ENCODE data around the gene PNPLA7.
"Not testable (repeated sequence)": the region's sequence is repeated elsewhere in the genome, so short reads cannot be mapped to it uniquely, and the experiment has no call there.

Gene PNPLA7

DNA sequence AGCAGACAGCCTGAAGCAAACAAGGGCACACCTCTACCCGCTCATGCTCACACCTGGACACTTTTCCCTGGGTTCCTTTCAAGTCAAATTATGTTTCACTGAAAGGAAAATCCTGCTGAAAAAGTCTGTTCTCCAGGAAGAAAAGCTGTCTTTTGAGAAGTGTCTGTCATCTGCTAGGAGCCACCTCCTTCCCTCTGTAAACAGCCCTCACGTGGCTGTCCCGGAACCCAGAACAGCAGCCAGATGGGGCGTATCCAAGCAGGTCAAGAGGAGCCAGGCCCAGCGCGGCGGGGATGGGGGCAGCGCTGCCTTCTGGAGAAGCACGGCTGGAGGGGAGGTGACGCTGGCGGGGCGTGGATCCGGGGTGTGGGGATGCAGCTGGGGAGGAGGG is at the start of gene PNPLA7:
Gene PNPLA7, minus strand, starts transcription at position 172 of the 391 bp plus-strand sequence. CDS start 205 bp downstream, outside the sequence.
- no peak for DNase-seq (ENCODE audit: extremely low read depth, low read depth)
- TF ChIP-seq, protein P1, sequence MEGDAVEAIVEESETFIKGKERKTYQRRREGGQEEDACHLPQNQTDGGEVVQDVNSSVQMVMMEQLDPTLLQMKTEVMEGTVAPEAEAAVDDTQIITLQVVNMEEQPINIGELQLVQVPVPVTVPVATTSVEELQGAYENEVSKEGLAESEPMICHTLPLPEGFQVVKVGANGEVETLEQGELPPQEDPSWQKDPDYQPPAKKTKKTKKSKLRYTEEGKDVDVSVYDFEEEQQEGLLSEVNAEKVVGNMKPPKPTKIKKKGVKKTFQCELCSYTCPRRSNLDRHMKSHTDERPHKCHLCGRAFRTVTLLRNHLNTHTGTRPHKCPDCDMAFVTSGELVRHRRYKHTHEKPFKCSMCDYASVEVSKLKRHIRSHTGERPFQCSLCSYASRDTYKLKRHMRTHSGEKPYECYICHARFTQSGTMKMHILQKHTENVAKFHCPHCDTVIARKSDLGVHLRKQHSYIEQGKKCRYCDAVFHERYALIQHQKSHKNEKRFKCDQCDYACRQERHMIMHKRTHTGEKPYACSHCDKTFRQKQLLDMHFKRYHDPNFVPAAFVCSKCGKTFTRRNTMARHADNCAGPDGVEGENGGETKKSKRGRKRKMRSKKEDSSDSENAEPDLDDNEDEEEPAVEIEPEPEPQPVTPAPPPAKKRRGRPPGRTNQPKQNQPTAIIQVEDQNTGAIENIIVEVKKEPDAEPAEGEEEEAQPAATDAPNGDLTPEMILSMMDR (IDR thresholded peaks at IDR 0.05; ENCODE audit: low read depth, low read length), result no peak

DNA sequence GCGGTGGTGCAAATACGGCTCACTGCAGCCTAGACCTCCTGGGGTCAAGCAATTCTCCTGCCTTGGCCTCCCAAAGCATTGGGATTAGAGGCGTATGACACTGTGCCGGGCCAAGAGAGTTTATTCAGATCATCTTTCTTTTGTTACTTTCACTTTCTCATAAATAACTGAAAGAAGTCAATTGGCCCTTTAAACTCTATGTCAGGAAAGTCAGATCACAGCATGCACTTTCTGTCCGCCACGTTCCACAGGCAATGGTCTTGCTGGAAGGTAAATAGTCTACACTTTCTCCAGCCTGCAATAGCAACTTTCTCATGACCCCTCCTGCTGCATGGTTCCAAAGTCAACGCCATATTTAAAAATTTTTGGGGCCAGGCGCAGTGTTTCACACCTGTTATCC is 48.7 kb upstream of the PNPLA7 start:
- DNase-seq (ENCODE audit: extremely low read depth, low read depth), result no peak

DNA sequence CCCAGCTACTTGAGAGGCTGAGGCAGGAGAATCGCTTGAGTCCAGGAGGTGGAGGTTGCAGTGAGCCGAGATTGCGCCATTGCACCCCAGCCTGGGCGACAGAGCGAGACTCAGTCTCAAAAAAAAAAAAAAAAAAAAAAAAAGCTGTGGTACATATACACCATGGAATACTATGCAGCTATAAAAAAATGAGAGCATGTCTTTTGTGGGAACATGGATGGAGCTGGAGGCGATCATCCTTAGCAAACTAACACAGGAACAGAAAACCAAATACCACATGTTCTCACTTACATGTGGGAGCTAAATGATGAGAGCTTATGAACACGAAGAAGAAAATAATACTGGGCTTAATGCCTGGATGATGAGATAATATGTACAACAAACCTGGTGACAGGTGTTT is 46.4 kb upstream of the PNPLA7 start:
- DNase-seq (ENCODE audit: extremely low read depth, low read depth), result not testable (repeated sequence)

More for the DNA sequence above, 48.7 kb upstream of the PNPLA7 start:
- TF ChIP-seq, protein P1 (IDR thresholded peaks at IDR 0.05; ENCODE audit: low read depth, low read length), result no peak

DNA sequence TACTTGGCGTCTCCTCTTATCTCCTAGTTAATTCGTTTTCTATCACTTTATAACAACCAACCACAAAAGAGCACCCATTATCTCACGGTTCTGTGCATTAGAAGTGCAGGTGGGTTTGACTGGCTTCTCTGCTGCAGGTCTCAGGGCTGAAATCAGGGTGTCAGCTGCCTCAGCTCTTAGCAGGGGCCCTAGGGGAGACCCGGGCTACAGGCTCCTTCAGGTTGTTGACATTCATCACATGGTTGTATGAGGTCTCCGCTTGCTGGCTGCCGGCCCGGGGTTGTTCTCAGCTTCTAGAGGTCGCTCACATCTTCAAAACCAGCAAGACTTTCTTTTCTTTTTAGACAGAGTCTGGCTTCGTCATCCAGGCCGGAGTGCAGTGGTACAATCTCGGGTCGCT is 43.0 kb upstream of the PNPLA7 start:
- DNase-seq (ENCODE audit: extremely low read depth, low read depth), result no peak
- TF ChIP-seq, protein P1 (IDR thresholded peaks at IDR 0.05; ENCODE audit: low read depth, low read length), result no peak

DNA sequence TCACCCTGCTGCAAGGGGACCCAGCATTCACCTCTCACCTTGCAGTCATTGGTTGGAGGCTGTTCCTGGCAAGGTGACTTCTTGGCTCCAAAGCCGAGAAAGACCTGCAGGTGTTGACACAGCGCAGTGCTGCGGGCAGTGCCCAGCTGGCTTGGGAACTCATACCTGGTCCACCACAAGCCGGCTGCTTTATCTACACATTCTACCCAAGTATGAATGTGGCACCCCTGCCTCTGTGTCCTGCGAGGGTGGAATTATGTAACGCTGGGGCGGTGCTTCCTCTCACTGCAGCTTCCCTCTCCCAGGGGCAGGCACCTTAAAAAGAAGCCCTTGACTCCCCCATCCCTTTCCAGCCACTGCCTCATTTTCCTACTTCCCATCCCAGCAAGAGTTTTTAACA is 42.6 kb upstream of the PNPLA7 start:
- no peak for DNase-seq (ENCODE audit: extremely low read depth, low read depth)
- TF ChIP-seq, protein P1 (IDR thresholded peaks at IDR 0.05; ENCODE audit: low read depth, low read length), result no peak

DNA sequence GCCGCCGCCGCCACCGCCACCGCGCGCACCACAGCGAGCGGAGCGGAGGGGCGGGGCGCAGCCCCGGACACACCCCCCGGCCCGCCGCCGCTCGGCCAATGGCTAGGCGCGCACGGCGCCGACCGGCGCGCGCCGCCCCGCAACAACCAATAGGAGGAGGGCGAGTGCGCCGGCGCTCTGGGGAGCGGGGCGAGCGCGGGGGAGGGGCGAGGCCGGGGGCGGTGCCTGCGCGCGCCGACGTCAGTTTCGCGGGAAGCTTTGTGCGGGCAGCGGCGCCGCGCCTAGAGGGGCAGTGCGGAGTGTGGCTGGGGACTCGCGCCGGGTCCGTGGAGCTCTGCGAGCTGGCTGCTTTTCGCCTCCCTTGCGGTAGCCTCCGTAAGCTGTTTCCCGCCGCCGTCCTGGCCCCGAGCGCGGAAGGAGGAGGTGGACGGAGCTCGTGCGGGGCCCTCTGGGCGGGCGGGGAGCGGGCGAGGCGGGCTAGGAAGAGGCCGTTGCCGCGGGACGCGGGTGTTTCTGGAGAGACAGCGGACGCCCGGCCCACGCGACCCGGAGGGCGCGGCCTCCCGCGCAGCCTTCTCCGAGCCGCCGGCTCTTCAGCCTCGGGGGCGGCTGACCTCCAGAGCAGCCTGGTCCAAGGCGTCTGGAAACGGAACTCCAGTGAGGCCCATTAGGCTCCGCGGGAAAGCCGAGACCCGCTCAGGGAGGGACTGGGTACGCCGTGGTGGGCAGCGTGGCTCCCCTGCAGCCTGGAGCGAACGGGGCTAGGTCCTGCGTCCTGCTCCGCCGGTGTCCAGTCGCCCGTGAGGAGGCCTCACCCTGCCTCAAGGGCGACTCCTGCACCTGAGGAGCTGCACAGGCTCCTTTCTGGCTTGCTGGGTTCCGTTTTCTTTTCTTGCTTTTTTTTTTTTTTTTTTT is 40.5 kb upstream of the PNPLA7 start, which contains the start of gene ZMYND19:
Gene ZMYND19, minus strand, starts transcription at position 44 of the 915 bp plus-strand sequence. CDS start 249 bp downstream, outside the sequence.
- DNase-seq (ENCODE audit: extremely low read depth, low read depth), result peak; percentile 54
- TF ChIP-seq, protein P1 (IDR thresholded peaks at IDR 0.05; ENCODE audit: low read depth, low read length), result no peak

DNA sequence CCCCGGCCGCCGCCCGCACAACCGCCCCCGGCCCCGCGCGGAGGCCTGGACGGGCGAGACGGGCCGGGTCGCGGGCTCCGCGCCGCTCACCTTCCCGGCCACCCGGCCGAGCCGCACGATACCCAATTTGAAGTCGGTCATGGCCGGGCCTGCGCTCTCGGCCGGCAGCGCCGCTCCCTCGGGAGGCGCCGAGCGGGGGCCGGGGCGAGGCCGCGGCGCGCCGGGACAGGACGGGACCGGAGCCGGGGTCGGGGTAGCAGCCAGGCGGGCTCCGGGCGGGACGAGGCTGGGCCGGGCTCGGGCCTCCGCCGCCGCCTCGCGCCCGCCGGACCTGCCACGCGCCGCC is 39.9 kb upstream of the PNPLA7 start:
- TF ChIP-seq, protein P1 (IDR thresholded peaks at IDR 0.05; ENCODE audit: low read depth, low read length), result no peak
- no peak for DNase-seq (ENCODE audit: extremely low read depth, low read depth)

Measured in AG09319 (cell line).